Gastroesophageal sphincter (tissue), 3 donors: ENCODE results near the gene TUBGCP6.

Experiments
- POLR2A ChIP-seq, 2 donors: fragments of 450-650 bp; IDR thresholded peaks; one replicate each; pipeline ENCODE4 v1.6.1; 2017; ENCODE audit warnings: antibody characterized with exemption in 2 of 2, mild to moderate bottlenecking in 2 of 2, moderate library complexity in 1 of 2
- TF ChIP-seq, protein P1 (sequence below), 4 experiments: fragments of 200-600 bp in 2 of 4; fragments of 450-650 bp in 2 of 4; sonication (generic) in 1 of 4; IDR thresholded peaks; one replicate each; pipeline ENCODE4 v1.5.1; 2017 to 2019; ENCODE audit warnings: antibody characterized with exemption in 4 of 4, mild to moderate bottlenecking in 2 of 4, moderate library complexity in 2 of 4

DNA sequence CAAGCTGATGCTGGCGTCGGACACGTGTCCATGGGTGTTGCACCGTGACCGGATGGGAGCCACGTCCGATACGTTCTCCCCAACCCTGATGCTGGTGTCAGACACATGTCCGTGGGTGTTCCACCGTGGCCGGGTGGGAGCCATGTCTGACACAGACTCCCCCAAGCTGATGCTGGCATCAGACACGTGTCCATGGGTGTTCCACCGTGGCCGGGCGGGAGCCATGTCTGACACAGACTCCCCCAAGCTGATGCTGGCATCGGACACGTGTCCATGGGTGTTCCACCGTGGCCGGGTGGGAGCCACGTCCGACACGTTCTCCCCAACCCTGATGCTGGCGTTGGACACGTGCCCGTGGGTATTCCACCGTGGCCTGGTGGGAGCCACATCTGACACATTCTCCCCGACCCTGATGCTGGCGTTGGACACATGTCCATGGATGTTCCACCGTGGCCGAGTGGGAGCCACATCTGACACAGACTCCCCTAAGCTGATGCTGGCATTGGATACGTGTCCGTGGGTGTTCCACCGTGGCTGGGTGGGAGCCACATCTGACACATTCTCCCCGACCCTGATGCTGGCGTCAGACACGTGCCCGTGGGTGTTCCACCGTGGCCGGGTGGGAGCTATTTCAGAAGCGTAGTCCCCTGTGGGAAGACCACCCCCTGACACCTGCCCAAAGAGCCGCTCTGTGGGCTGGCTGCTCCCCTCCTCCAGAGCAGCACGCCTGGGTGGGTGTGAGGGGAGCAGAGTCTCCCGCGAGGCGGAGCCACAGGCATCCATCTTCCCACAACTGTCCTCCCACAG is 24.0 kb downstream of the TUBGCP6 start:
- TF ChIP-seq POLR2A (IDR thresholded peaks at IDR 0.05): no peak
- TF ChIP-seq, protein P1, sequence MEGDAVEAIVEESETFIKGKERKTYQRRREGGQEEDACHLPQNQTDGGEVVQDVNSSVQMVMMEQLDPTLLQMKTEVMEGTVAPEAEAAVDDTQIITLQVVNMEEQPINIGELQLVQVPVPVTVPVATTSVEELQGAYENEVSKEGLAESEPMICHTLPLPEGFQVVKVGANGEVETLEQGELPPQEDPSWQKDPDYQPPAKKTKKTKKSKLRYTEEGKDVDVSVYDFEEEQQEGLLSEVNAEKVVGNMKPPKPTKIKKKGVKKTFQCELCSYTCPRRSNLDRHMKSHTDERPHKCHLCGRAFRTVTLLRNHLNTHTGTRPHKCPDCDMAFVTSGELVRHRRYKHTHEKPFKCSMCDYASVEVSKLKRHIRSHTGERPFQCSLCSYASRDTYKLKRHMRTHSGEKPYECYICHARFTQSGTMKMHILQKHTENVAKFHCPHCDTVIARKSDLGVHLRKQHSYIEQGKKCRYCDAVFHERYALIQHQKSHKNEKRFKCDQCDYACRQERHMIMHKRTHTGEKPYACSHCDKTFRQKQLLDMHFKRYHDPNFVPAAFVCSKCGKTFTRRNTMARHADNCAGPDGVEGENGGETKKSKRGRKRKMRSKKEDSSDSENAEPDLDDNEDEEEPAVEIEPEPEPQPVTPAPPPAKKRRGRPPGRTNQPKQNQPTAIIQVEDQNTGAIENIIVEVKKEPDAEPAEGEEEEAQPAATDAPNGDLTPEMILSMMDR (IDR thresholded peaks at IDR 0.05): no peak
